Upper lobe of left lung (tissue), 6 donors: Measurements from ENCODE around the gene CNIH2. TPM values are rescaled to one million over a fixed set of nuclear protein-coding genes. Genes with fewer than 3 reads are reported as not detected.

Source experiments
- ATAC-seq, 2 donors: fragments of 200-7000 bp; cut with Tn5 transposase; one replicate each; pipeline ENCODE4 v1.9.1; 2022; ENCODE audit warnings: mild to moderate bottlenecking in 2 of 2, moderate library complexity in 2 of 2; ENCODE audit not compliant: low FRiP score in 2 of 2
- DNase-seq, 2 donors: peaks; one replicate each; pipeline ENCODE4 v3.0.0-alpha.2; 2019 to 2020
- H3K27ac ChIP-seq, 4 donors: fragments of 200-600 bp; sonication (generic); one replicate each; pipeline ENCODE4 v1.5.1; 2016 to 2019
- H3K27me3 ChIP-seq, 4 donors: fragments of 200-600 bp; sonication (generic); one replicate each; pipeline ENCODE4 v1.5.1; 2017 to 2019
- H3K36me3 ChIP-seq, 4 donors: fragments of 200-600 bp; sonication (generic); one replicate each; pipeline ENCODE4 v1.5.1; 2016 to 2019
- H3K4me1 ChIP-seq, 4 donors: fragments of 200-600 bp; sonication (generic); one replicate each; pipeline ENCODE4 v1.5.1; 2018 to 2019
- H3K4me3 ChIP-seq, 4 donors: fragments of 200-600 bp; sonication (generic); one replicate each; pipeline ENCODE4 v1.5.1; 2017 to 2019; ENCODE audit warnings: mild to moderate bottlenecking in 2 of 4, moderate library complexity in 1 of 4
- H3K9me3 ChIP-seq, 4 donors: fragments of 200-600 bp; sonication (generic); one replicate each; pipeline ENCODE4 v1.5.1; 2018 to 2019
- EP300 ChIP-seq, 4 donors: sonication (generic); formaldehyde crosslinking; IDR thresholded peaks; one replicate each; pipeline ENCODE4 v1.5.1; 2017; ENCODE audit warnings: antibody characterized with exemption in 4 of 4, control low read depth in 2 of 4
- POLR2A ChIP-seq, 4 donors: fragments of 450-650 bp; IDR thresholded peaks; one replicate each; pipeline ENCODE4 v1.5.1; 2016 to 2017; ENCODE audit warnings: antibody characterized with exemption in 4 of 4, mild to moderate bottlenecking in 2 of 4
- POLR2AphosphoS5 ChIP-seq, 2 donors: sonication (generic); formaldehyde crosslinking; IDR thresholded peaks; one replicate each; pipeline ENCODE4 v1.5.1; 2017; ENCODE audit warnings: antibody characterized with exemption in 2 of 2
- WGBS, 2 donors: methylation state at CpG; one replicate each; pipeline ENCODE4 v1.1.5; 2017 to 2018; 5-methylcytosine and 5-hydroxymethylcytosine counted together
- total RNA-seq, 6 donors: library from RNA; depleted of rRNA in 4 of 6; stranded (reverse); fragments of >200 nt in 4 of 6; gene quantifications; one replicate each; pipeline versions ENCODE4 v1.1.0 to v1.2.1, GENCODE V29; 2016 to 2021
- TF ChIP-seq, protein P1 (sequence below), 6 experiments: fragments of 450-650 bp in 4 of 6; fragments of 200-600 bp in 2 of 6; sonication (generic) in 2 of 6; IDR thresholded peaks; one replicate each; pipeline ENCODE4 v1.5.1; 2016 to 2019; ENCODE audit warnings: antibody characterized with exemption in 6 of 6
- donor health status: DM: no; HTN: no; CAD: no; lungs with moderate emphysema.
- donor health status: DM: no; HTN: yes; CAD: no; lungs with severe emphysema.

Gene CNIH2
- total RNA-seq, 6 donors from 2014 or later: 1.4 to 2.0 (median 1.6) TPM; not detected in 2

DNA sequence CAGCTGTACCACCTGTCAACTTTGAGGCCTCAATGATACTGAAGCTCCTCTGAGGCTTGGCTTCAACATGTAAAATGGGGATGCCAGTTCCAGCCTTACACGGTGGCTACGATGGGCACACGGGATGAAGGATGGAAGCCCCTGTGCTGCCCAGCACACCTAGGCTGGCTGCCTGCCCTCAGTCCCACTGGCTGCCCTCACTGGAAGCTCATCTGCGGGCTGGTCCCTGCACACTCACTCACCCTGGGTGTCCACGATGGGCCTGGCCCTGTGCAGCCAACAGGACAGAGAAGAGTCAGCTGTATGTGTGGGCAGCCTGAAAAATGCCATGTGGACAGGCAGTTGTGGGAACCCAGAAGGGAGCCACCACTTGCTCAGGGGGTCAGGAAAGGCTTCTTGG is 8.7 kb downstream of the CNIH2 start:
- no peak for DNase-seq
- Histone ChIP-seq H3K4me1 (peaks cover 23 to 47% (median 29%) of the 10 kb centered on the region in 4 donors), H3K4me3 (no peak overlapping the region), H3K27me3 (peaks cover 0 to 2% (median under 1%) of the 10 kb centered on the region in 4 donors), H3K9me3 (no peaks in the 10 kb centered on the region), H3K27ac (no peak overlapping the region), H3K36me3 (peaks cover 0 to 26% (median 9%) of the 10 kb centered on the region in 4 donors)
- ATAC-seq: no peak
- TF ChIP-seq POLR2A (IDR thresholded peaks at IDR 0.05) (no peak), POLR2AphosphoS5 (IDR thresholded peaks at IDR 0.05) (no peak), EP300 (IDR thresholded peaks at IDR 0.05) (no peak)
- TF ChIP-seq, protein P1, sequence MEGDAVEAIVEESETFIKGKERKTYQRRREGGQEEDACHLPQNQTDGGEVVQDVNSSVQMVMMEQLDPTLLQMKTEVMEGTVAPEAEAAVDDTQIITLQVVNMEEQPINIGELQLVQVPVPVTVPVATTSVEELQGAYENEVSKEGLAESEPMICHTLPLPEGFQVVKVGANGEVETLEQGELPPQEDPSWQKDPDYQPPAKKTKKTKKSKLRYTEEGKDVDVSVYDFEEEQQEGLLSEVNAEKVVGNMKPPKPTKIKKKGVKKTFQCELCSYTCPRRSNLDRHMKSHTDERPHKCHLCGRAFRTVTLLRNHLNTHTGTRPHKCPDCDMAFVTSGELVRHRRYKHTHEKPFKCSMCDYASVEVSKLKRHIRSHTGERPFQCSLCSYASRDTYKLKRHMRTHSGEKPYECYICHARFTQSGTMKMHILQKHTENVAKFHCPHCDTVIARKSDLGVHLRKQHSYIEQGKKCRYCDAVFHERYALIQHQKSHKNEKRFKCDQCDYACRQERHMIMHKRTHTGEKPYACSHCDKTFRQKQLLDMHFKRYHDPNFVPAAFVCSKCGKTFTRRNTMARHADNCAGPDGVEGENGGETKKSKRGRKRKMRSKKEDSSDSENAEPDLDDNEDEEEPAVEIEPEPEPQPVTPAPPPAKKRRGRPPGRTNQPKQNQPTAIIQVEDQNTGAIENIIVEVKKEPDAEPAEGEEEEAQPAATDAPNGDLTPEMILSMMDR (IDR thresholded peaks at IDR 0.05): no peak
- 80% methylated on average over 5 of the region's 5 CpGs; no CpG with 5 or more reads in 1 of the 2 donors for WGBS, 2 donors

DNA sequence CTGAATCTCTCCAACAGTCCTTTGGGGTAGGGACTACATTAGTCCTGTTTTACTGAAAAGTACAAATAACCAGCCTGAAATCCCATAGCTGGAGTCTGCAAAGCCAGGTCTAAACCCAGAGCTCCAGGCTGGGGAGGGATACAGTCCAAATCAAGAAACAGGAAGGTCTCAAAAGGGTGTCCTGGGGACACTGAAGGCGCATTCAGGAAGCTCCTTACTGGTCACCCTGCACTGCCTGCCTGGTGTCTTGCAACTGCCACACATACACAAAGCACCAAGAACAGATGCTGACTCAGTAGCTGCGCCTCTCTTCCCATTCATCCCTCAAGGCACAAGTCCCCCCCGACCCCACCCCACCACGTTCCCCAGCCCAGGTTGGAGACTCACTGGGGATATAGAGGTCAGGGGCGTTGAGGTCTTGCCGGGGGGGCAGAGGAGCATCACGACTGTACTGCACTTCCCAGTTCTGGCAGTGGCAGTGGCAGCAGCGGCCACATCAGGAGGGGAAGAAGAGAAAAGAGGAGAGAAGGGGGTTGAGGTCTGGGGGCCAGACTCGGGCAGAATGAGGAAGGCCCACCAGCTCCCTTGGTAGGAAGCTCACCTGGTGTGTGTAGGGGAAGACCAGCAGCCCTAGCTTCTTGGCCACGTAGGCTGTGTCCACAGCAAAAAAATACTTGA is 9.4 kb downstream of the CNIH2 start:
- Histone ChIP-seq H3K27ac (no peak overlapping the region), H3K27me3 (peaks cover 0 to 8% (median 6%) of the 10 kb centered on the region in 4 donors), H3K4me3 (peak overlapping the region in 1 of 4 donors; percentile 75), H3K4me1 (peaks cover 26 to 49% (median 31%) of the 10 kb centered on the region in 4 donors), H3K36me3 (peaks cover 0 to 26% (median 9%) of the 10 kb centered on the region in 4 donors), H3K9me3 (no peaks in the 10 kb centered on the region)
- no peak for ATAC-seq
- DNase-seq: no peak
- WGBS, 2 donors: 64 to 71% methylated on average over 7 to 10 of the region's 10 CpGs
- TF ChIP-seq, protein P1 (IDR thresholded peaks at IDR 0.05): no peak
- TF ChIP-seq POLR2AphosphoS5 (IDR thresholded peaks at IDR 0.05): no peak

DNA sequence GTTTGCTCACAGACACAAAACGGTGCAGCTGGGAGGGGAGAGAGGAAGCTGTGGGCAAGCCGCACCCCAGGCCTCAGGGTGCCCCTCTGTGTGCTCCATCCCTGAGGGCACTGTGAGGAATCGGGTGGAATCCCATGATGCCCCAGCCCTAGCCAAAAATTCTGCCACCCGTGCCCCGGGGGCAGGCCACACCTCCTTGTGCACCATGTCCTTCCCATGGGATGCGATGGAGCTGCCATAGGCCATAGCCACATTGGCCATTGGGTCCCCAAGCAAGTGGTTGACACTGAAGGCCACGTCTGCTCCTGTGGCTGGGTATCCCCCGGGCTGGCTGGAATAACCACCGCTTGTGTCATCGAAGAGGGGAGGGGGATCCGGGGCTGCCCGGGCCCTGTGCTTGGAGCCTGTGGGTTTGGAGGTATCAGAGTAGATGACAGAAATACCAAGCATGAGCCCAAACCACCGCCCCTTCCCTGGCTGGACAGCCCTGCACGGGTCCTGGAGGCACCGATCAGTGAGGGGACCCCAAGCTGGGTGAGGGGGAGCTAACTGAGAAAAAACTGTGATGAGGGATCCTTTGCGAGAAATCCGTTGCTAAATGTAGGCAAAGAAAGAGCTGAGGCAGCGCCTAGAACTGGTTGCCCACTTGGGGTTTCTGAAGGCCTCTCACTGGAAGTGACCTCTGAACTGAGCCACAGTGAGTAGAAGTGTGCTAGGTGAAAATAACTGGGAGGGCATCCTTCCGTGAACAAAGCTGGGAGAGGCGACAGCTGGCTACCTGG is 10.1 kb downstream of the CNIH2 start:
- no peak for ATAC-seq
- peak overlapping the region; percentile 65 to 94 (median 77) for H3K4me3 ChIP-seq
- peak overlapping the region; percentile 90 to 94 (median 94) for H3K27ac ChIP-seq
- no peak for TF ChIP-seq EP300 (IDR thresholded peaks at IDR 0.05)
- no peak for TF ChIP-seq POLR2A (IDR thresholded peaks at IDR 0.05)
- TF ChIP-seq, protein P1 (IDR thresholded peaks at IDR 0.05): no peak
- TF ChIP-seq POLR2AphosphoS5 (IDR thresholded peaks at IDR 0.05): no peak
- H3K9me3 ChIP-seq: no peaks in the 10 kb centered on the region
- 20 to 44% methylated on average over 12 to 20 of the region's 20 CpGs for WGBS, 2 donors
- peaks cover 0 to 26% (median 9%) of the 10 kb centered on the region in 4 donors for H3K36me3 ChIP-seq
- peaks cover 23 to 45% (median 27%) of the 10 kb centered on the region in 4 donors for H3K4me1 ChIP-seq
- peaks cover 0 to 14% (median 9%) of the 10 kb centered on the region in 4 donors for H3K27me3 ChIP-seq
- DNase-seq: peak in 1 of 2 donors; percentile 59

DNA sequence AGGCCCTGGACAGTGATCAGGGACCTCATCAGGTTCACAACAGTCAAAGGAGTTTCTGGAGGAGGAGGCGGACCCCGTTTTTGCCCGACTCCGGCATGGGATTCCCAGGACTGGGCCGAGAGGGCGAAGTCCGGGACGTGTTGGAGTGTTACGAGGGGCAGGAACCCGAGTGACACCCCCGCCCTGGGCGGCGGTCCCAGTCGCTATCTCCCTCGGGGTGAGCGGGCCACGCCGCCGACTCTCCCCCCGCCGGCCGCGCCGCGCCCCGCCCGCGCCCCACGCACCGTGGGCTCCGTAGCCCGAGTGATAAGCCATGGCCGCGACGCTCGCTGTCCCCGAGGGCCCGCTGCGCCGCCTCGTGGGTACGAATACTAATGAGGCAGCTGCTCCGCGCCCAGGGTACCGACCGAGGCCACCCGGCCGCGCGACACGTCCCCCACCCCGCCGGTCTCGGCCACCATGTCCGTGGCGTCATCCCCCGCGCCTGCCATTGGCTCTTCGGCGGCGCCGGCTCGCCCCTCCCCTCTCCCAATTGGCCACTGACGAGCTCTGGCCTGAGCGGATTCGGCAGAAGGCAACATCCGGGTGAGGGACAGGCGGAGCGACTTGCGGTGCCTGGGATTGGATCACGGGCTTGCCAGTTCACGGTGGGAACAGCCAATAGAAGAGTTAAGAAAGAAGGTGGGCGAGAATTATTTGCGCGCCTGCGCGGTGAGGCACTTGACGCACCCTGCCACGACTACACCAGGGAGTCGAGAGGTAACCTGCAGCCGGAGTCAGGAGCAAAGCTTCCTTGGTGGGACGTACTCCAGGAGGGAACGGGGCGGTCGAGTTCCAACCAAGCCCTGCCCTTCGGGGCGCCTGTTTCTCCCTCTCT is 10.9 kb downstream of the CNIH2 start, which contains the start of gene YIF1A:
Gene YIF1A, minus strand, starts transcription at position 473 of the 877 bp plus-strand sequence. Its CDS starts 158 bp downstream, at position 315.
- TF ChIP-seq POLR2A (IDR thresholded peaks at IDR 0.05) (peak in 3 of 4 donors; percentile 72 to 96 (median 91)), POLR2AphosphoS5 (IDR thresholded peaks at IDR 0.05) (peak; percentile 96 to 97), EP300 (IDR thresholded peaks at IDR 0.05) (peak in 1 of 4 donors; percentile 63)
- TF ChIP-seq, protein P1 (IDR thresholded peaks at IDR 0.05): peak in 2 of 6 experiments; percentile 11 to 38
- Histone ChIP-seq H3K4me3 (peak within 1 kb of the TSS; percentile 65 to 94 (median 77)), H3K27me3 (peaks cover 0 to 21% (median 9%) of the 10 kb centered on the region in 4 donors), H3K4me1 (peaks cover 23 to 45% (median 27%) of the 10 kb centered on the region in 4 donors), H3K36me3 (peaks cover 0 to 24% (median 6%) of the 10 kb centered on the region in 4 donors), H3K9me3 (no peaks in the 10 kb centered on the region), H3K27ac (peak within 1 kb of the TSS; percentile 90 to 94 (median 94))
- DNase-seq: peak; percentile 98 to 99
- ATAC-seq: peak; percentile 97 to 98
- WGBS, 2 donors: 0% methylated on average over 21 to 32 of the region's 87 CpGs
